OCI-LY7 (cell line): ENCODE measurements around the gene ACER1.

Experiments
- CTCF ChIP-seq: fragments of 200-600 bp; sonication (generic); conservative IDR thresholded peaks from 2 replicates; pipeline ENCODE4 v1.5.1; 2014; ENCODE audit warnings: mild to moderate bottlenecking, antibody characterized with exemption, low read length, moderate library complexity, mixed read lengths
- EZH2phosphoT487 ChIP-seq: fragments of 200-600 bp; sonication (generic); IDR thresholded peaks from 2 replicates; pipeline ENCODE4 v1.6.1; 2018; ENCODE audit warnings: low read depth, borderline replicate concordance, mild to moderate bottlenecking, mixed run types, antibody characterized with exemption, low read length, moderate library complexity, mixed read lengths

DNA sequence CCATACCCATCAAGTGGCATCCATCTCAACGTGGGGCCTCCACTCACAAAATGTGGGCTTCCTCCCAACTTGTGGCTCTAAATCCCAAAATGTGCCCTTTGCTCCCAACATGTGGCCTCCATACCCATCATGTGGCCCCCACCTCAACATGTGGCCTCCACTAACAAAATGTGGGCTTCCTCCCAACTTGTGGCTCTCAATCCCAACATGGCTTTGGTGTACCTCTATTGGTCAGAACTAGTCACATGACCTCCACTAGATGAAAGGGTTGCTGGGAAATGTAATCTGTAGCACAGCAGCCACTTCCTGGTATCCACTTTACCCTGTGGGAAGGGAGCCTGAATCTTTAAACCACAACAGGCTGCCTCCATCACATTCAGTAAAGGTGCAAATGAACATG lies 10.1 kb upstream of the ACER1 start:
- TF ChIP-seq CTCF (no peak), EZH2phosphoT487 (no peak)
